Body of pancreas (tissue), 4 donors: ENCODE data around the gene PLXNA1.

Experiments
- CTCF ChIP-seq, 7 experiments: fragments of 450-650 bp in 4 of 7; fragments of 200-600 bp in 3 of 7; sonication (generic) in 3 of 7; IDR thresholded peaks; one replicate each; pipeline ENCODE4 v1.5.1; 2016 to 2019; ENCODE audit warnings: antibody characterized with exemption in 7 of 7
- POLR2A ChIP-seq, 3 donors: fragments of 450-650 bp; IDR thresholded peaks; one replicate each; pipeline ENCODE4 v1.6.1; 2016; ENCODE audit warnings: antibody characterized with exemption in 3 of 3, mild to moderate bottlenecking in 2 of 3

DNA sequence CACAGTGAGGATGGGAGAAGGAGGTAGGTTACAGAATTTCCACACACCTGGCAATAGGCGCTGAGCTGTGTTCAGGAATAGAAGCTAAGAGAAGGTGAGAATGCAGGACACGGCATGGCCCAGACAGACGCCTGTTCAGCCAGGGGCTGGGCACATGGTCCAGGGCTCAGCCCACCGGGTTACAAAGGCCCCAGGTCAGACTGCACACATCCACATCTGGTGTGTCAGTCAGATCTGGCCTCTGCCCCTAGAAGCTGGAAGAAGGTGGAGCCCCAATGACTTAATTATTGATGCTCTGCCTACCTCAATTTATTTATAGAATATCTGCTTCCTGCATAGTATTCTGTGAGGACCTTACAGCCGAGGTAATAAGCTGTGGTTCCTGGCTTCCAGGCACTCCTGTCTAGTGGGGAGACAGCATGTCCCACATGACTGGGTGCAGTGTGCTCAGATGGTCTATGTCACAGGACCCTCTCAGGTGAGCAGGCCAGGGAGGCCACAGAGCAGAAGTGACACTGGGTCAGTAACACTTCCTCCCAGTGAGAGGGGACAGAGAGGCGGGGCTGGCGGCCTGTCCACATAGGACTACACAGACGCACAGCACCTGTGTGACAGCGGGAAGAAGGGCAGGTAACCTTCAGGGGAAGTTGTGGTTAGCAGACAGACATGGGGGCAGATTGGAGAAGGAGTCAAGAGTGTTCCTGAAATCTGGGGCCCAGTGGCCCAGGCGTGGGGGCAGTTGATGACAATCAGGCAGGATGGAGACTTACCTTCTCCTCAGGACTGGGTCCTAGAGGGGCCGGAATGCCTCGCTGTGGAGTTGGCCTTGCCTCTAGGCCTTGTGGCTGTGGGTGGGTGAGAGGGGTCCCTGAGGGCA lies 38.6 kb upstream of the PLXNA1 start:
- TF ChIP-seq POLR2A (IDR thresholded peaks at IDR 0.05) (no peak), CTCF (IDR thresholded peaks at IDR 0.05) (no peak)
